SK-N-SH (cell line): ENCODE results near the gene APOBEC2. TPM values are rescaled to one million over a fixed set of nuclear protein-coding genes. Genes with fewer than 3 reads are reported as not detected.
A peak's percentile ranks its signal among the peaks of the same experiment; 100 is the strongest.

Source experiments
- CTCF ChIA-PET: fragments of 300-600, 350-600 bp; formaldehyde crosslinking; extraction: SDS; loops from one replicate; lab custom pipeline; 2021; lab: Yijun Ruan, JAX
- POLR2A ChIA-PET: fragments of 350-600 bp; sonication (Branson Sonifier 250); formaldehyde crosslinking; extraction: SDS; loops from one replicate; lab custom pipeline; 2020; ENCODE audit warnings: antibody characterized with exemption, inconsistent platforms; lab: Yijun Ruan, JAX
- DNase-seq: peaks from one replicate; pipeline ENCODE4 v3.0.0; 2012
- H2AFZ ChIP-seq: fragments of 200-600 bp; sonication (generic); 2 replicates; pipeline ENCODE4 v1.8.1; 2016; ENCODE audit warnings: antibody characterized with exemption, mild to moderate bottlenecking, low read depth
- H3F3A ChIP-seq: fragments of 200-600 bp; sonication (generic); replicated peaks from 2 replicates; pipeline ENCODE3; 2016; ENCODE audit warnings: antibody characterized with exemption, mild to moderate bottlenecking; ENCODE audit not compliant: insufficient read depth
- H3K27ac ChIP-seq, 2 experiments: fragments of 200-500 bp in 1 of 2; fragments of 200-600 bp in 1 of 2; sonication (Bioruptor generic) in 1 of 2; sonication (generic), shearing (Covaris generic) in 1 of 2; 2 replicates each; pipeline versions ENCODE4 v1.5.1 to v1.6.1; 2014 to 2016; ENCODE audit warnings: low read depth in 2 of 2, inconsistent platforms in 1 of 2, low read length in 1 of 2, mild to moderate bottlenecking in 1 of 2, mixed read lengths in 1 of 2
- H3K27me3 ChIP-seq: fragments of 200-600 bp; sonication (generic), shearing (Covaris generic); 2 replicates; pipeline ENCODE4 v1.6.1; 2016; ENCODE audit warnings: mixed run types; ENCODE audit not compliant: insufficient read depth
- H3K36me3 ChIP-seq, 2 experiments: fragments of 200-500 bp in 1 of 2; fragments of 200-600 bp in 1 of 2; sonication (Bioruptor generic) in 1 of 2; sonication (generic) in 1 of 2; replicated peaks in 1 of 2; 2 replicates each; pipeline versions ENCODE3 to v1.5.1; 2014 to 2016; ENCODE audit warnings: low read length in 1 of 2, mild to moderate bottlenecking in 1 of 2; ENCODE audit not compliant: insufficient read depth in 2 of 2, control insufficient read depth in 1 of 2
- H3K4me1 ChIP-seq, 2 experiments: fragments of 200-500 bp in 1 of 2; fragments of 200-600 bp in 1 of 2; sonication (Bioruptor generic) in 1 of 2; sonication (generic), shearing (Covaris generic) in 1 of 2; 2 replicates each; pipeline versions ENCODE4 v1.5.1 to v1.6.1; 2014 to 2016; ENCODE audit warnings: low read depth in 1 of 2, low read length in 1 of 2, mixed run types in 1 of 2; ENCODE audit not compliant: insufficient read depth in 2 of 2, control insufficient read depth in 1 of 2
- H3K4me2 ChIP-seq: fragments of 200-600 bp; sonication (generic), shearing (Covaris generic); 2 replicates; pipeline ENCODE4 v1.6.1; 2017; ENCODE audit warnings: mixed run types
- H3K4me3 ChIP-seq, 2 experiments: fragments of 200-500 bp in 1 of 2; fragments of 200-600 bp in 1 of 2; sonication (Bioruptor generic) in 1 of 2; sonication (generic), shearing (Covaris generic) in 1 of 2; 2 replicates each; pipeline versions ENCODE4 v1.5.1 to v1.8.1; 2014 to 2016; ENCODE audit warnings: low read depth in 2 of 2, inconsistent platforms in 1 of 2, low read length in 1 of 2, mild to moderate bottlenecking in 1 of 2, mixed read lengths in 1 of 2, moderate library complexity in 1 of 2
- H3K79me2 ChIP-seq: fragments of 200-600 bp; sonication (generic); 2 replicates; pipeline ENCODE4 v1.8.1; 2017; ENCODE audit warnings: mild to moderate bottlenecking; ENCODE audit not compliant: insufficient read depth
- H3K9ac ChIP-seq: fragments of 200-600 bp; sonication (generic); 2 replicates; pipeline ENCODE4 v1.6.1; 2017; ENCODE audit warnings: mixed run types
- H3K9me2 ChIP-seq: fragments of 200-600 bp; sonication (generic); 2 replicates; pipeline ENCODE4 v1.6.1; 2017; ENCODE audit warnings: mixed run types
- H3K9me3 ChIP-seq: fragments of 200-600 bp; sonication (generic); 2 replicates; pipeline ENCODE4 v1.6.1; 2017; ENCODE audit warnings: mixed run types, mild to moderate bottlenecking, moderate library complexity
- H4K20me1 ChIP-seq: fragments of 200-600 bp; sonication (generic); 2 replicates; pipeline ENCODE4 v1.6.1; 2017; ENCODE audit warnings: mild to moderate bottlenecking, mixed run types; ENCODE audit not compliant: insufficient read depth
- ELF1 ChIP-seq: IDR thresholded peaks from 2 replicates; pipeline ENCODE4 v1.4.0; 2012
- EP300 ChIP-seq, 2 experiments: IDR thresholded peaks; 2 replicates each; pipeline versions ENCODE4 v1.4.0 to v1.6.1; 2012; ENCODE audit warnings: borderline replicate concordance in 1 of 2, low read depth in 1 of 2, low read length in 1 of 2
- FOXJ3 ChIP-seq: sonication (generic); formaldehyde crosslinking; IDR thresholded peaks from 2 replicates; pipeline ENCODE4 v1.5.1; 2020; ENCODE audit warnings: mild to moderate bottlenecking, missing genetic modification reagents
- FOXM1 ChIP-seq: IDR thresholded peaks from 2 replicates; pipeline ENCODE4 v1.4.0; 2012; ENCODE audit warnings: low read depth, mild to moderate bottlenecking
- IRF3 ChIP-seq: fragments of 150-350 bp; IDR thresholded peaks from 2 replicates; pipeline ENCODE4 v1.6.1; 2016; ENCODE audit warnings: mild to moderate bottlenecking, low read depth, low read length
- JUND ChIP-seq: IDR thresholded peaks from 2 replicates; pipeline ENCODE4 v1.4.0; 2012
- MEF2A ChIP-seq: IDR thresholded peaks from 2 replicates; pipeline ENCODE4 v1.4.0; 2012; ENCODE audit warnings: low read depth, borderline replicate concordance
- NFIC ChIP-seq: IDR thresholded peaks from 2 replicates; pipeline ENCODE4 v1.4.0; 2012; ENCODE audit warnings: borderline replicate concordance
- NRF1 ChIP-seq: IDR thresholded peaks from 2 replicates; pipeline ENCODE4 v1.6.1; 2012; ENCODE audit warnings: low read depth, mild to moderate bottlenecking, low read length
- PBX3 ChIP-seq: IDR thresholded peaks from 2 replicates; pipeline ENCODE4; 2012
- POLR2AphosphoS5 ChIP-seq: IDR thresholded peaks from 2 replicates; pipeline ENCODE4 v1.6.1; 2012; ENCODE audit warnings: low read depth, low read length
- RAD21 ChIP-seq: IDR thresholded peaks from 2 replicates; pipeline ENCODE4 v1.6.1; 2012; ENCODE audit warnings: mild to moderate bottlenecking, low read length
- RFX5 ChIP-seq: IDR thresholded peaks from 2 replicates; pipeline ENCODE4 v1.6.1; 2012; ENCODE audit warnings: mild to moderate bottlenecking, improper control_type of control experiment, low read length
- SIN3A ChIP-seq: IDR thresholded peaks from 2 replicates; pipeline ENCODE4 v1.6.1; 2012; ENCODE audit warnings: low read depth, mild to moderate bottlenecking, low read length, moderate library complexity, borderline replicate concordance
- SMC3 ChIP-seq: IDR thresholded peaks from 2 replicates; pipeline ENCODE4 v1.6.1; 2012; ENCODE audit warnings: low read depth, low read length, improper control_type of control experiment
- TAF1 ChIP-seq: IDR thresholded peaks from 2 replicates; pipeline ENCODE4 v1.6.1; 2012; ENCODE audit warnings: low read depth, mild to moderate bottlenecking, low read length, moderate library complexity, borderline replicate concordance
- TEAD4 ChIP-seq: IDR thresholded peaks from 2 replicates; pipeline ENCODE4 v1.4.0; 2012; ENCODE audit warnings: mild to moderate bottlenecking, borderline replicate concordance; ENCODE audit not compliant: insufficient read depth
- WGBS: methylation state at CpG from one replicate; pipeline ENCODE4 v1.1.6; 2017; ENCODE audit warnings: low lambda C conversion rate; 5-methylcytosine and 5-hydroxymethylcytosine counted together
- polyA plus RNA-seq, 3 experiments: library from polyadenylated mRNA; depleted of rRNA; stranded (reverse); fragments of >200 nt; gene quantifications; 2 replicates each; pipeline ENCODE4 v1.2.3, GENCODE V29; 2012
- TF ChIP-seq, protein P1 (sequence below): fragments of 150-350 bp; IDR thresholded peaks from 2 replicates; pipeline ENCODE4 v1.6.1; 2017; ENCODE audit warnings: antibody characterized with exemption, low read length, low read depth, borderline replicate concordance
- TF ChIP-seq, protein P2 (sequence below): fragments of 200-600 bp; sonication (generic); IDR thresholded peaks from 2 replicates; pipeline ENCODE4 v1.6.1; 2017; ENCODE audit warnings: antibody characterized with exemption, mild to moderate bottlenecking, moderate library complexity
- TF ChIP-seq, protein P3 (sequence below): IDR thresholded peaks from 2 replicates; pipeline ENCODE4 v1.4.0; 2012; ENCODE audit warnings: low read depth, borderline replicate concordance

The APOBEC2 gene
- polyA plus RNA-seq, 1 of the 3 experiments (the other 2 are of a cell fraction), result not detected

- peak overlapping the region; percentile 61; the same call in 1 of the 2 replicates for H2AFZ ChIP-seq
- no peaks in the 10 kb centered on the region for H3K27me3 ChIP-seq
- POLR2A ChIA-PET, result no interaction called here
- H3K4me3 ChIP-seq, result no peak overlapping the region
- H4K20me1 ChIP-seq, result no peaks in the 10 kb centered on the region
- H3K9ac ChIP-seq, result no peak overlapping the region
- CTCF ChIA-PET, result interaction anchor here (0.6 to 5.3 kb wide), 57 partner anchors 8 to 1667 kb away, joined by 3 to 50 read pairs (median 4); partner anchors contain the start of genes APOBEC2, TSPO2 and UNC5CL
- no peak overlapping the region for H3K4me2 ChIP-seq
- DNase-seq, result no peak
- H3K9me3 ChIP-seq, result no peaks in the 10 kb centered on the region
- no peak for TF ChIP-seq TEAD4
- TF ChIP-seq, protein P1, sequence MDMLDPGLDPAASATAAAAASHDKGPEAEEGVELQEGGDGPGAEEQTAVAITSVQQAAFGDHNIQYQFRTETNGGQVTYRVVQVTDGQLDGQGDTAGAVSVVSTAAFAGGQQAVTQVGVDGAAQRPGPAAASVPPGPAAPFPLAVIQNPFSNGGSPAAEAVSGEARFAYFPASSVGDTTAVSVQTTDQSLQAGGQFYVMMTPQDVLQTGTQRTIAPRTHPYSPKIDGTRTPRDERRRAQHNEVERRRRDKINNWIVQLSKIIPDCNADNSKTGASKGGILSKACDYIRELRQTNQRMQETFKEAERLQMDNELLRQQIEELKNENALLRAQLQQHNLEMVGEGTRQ, result no peak
- TF ChIP-seq, protein P2, sequence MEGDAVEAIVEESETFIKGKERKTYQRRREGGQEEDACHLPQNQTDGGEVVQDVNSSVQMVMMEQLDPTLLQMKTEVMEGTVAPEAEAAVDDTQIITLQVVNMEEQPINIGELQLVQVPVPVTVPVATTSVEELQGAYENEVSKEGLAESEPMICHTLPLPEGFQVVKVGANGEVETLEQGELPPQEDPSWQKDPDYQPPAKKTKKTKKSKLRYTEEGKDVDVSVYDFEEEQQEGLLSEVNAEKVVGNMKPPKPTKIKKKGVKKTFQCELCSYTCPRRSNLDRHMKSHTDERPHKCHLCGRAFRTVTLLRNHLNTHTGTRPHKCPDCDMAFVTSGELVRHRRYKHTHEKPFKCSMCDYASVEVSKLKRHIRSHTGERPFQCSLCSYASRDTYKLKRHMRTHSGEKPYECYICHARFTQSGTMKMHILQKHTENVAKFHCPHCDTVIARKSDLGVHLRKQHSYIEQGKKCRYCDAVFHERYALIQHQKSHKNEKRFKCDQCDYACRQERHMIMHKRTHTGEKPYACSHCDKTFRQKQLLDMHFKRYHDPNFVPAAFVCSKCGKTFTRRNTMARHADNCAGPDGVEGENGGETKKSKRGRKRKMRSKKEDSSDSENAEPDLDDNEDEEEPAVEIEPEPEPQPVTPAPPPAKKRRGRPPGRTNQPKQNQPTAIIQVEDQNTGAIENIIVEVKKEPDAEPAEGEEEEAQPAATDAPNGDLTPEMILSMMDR, result no peak
- TF ChIP-seq RFX5, result no peak
- TF ChIP-seq, all 33 proteins: peak for 0
- H3K27ac ChIP-seq, result no peak overlapping the region
- peaks cover 0 to 9% of the 10 kb centered on the region in 2 experiments; a peak in 1 of 4 replicates for H3K4me1 ChIP-seq
- H3F3A ChIP-seq, result no peaks in the 10 kb centered on the region
- WGBS, result 78% methylated on average over 6 of the region's 13 CpGs
- H3K9me2 ChIP-seq, result no peaks in the 10 kb centered on the region
- H3K79me2 ChIP-seq, result no peaks in the 10 kb centered on the region
- no peaks in the 10 kb centered on the region for H3K36me3 ChIP-seq
Observed at GRCh38 chr6:41028561-41029412, 24.2 kb upstream of the APOBEC2 start.

DNA sequence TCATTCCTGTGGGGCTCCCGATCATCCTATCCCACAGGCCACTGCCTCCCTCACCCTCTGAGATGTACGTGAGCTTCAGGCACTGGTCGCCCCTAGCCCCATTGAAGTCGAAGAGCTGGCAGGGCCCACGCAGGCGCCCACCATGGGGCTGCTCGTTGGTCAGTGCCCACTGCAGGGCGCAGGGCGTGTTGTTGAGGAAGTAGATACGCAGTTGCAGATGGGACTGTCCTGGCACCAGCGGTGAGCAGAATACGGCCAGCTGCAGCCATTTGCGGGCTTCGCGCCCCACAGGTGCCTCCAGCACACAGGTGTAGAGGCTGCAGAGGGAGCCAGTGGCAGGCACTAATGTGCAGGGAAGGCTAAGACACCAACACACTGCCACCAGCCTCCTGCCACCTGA is 20.2 kb upstream of the APOBEC2 start:
- no peak overlapping the region for H3K4me2 ChIP-seq
- DNase-seq, result no peak
- H3K9ac ChIP-seq, result no peak overlapping the region
- no peaks in the 10 kb centered on the region for H3K9me3 ChIP-seq
- ChIA-PET POLR2A (no interaction called here), CTCF (interaction anchor here (0.9 to 1.3 kb wide), 2 partner anchors 10 to 13 kb away, joined by 3 to 4 read pairs; no protein-coding TSS in a partner anchor)
- H3K9me2 ChIP-seq, result no peaks in the 10 kb centered on the region
- H3K36me3 ChIP-seq, result no peaks in the 10 kb centered on the region
- H3K4me3 ChIP-seq, result no peak overlapping the region
- H3K27me3 ChIP-seq, result no peaks in the 10 kb centered on the region
- H4K20me1 ChIP-seq, result no peaks in the 10 kb centered on the region
- H3K79me2 ChIP-seq, result no peaks in the 10 kb centered on the region
- H2AFZ ChIP-seq, result no peak overlapping the region
- no peak overlapping the region for H3K27ac ChIP-seq
- no peaks in the 10 kb centered on the region for H3F3A ChIP-seq
- peaks cover 0 to 5% of the 10 kb centered on the region in 2 experiments; a peak in 1 of 4 replicates for H3K4me1 ChIP-seq
- WGBS, result 100% methylated on average over 1 of the region's 15 CpGs
- TF ChIP-seq NRF1, result no peak
- no peak for TF ChIP-seq TAF1
- no peak for TF ChIP-seq JUND
- TF ChIP-seq IRF3, result no peak
- no peak for TF ChIP-seq POLR2AphosphoS5
- TF ChIP-seq MEF2A, result no peak
- TF ChIP-seq PBX3, result no peak
- no peak for TF ChIP-seq NFIC
- no peak for TF ChIP-seq SIN3A
- TF ChIP-seq FOXM1, result no peak
- TF ChIP-seq, protein P3, sequence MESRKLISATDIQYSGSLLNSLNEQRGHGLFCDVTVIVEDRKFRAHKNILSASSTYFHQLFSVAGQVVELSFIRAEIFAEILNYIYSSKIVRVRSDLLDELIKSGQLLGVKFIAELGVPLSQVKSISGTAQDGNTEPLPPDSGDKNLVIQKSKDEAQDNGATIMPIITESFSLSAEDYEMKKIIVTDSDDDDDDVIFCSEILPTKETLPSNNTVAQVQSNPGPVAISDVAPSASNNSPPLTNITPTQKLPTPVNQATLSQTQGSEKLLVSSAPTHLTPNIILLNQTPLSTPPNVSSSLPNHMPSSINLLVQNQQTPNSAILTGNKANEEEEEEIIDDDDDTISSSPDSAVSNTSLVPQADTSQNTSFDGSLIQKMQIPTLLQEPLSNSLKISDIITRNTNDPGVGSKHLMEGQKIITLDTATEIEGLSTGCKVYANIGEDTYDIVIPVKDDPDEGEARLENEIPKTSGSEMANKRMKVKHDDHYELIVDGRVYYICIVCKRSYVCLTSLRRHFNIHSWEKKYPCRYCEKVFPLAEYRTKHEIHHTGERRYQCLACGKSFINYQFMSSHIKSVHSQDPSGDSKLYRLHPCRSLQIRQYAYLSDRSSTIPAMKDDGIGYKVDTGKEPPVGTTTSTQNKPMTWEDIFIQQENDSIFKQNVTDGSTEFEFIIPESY, result no peak
- no peak for TF ChIP-seq RAD21
- no peak for TF ChIP-seq SMC3
- TF ChIP-seq ELF1, result no peak
- TF ChIP-seq EP300 (IDR thresholded peaks at IDR 0.05; ENCODE audit: borderline replicate concordance in 1 of 2, low read depth in 1 of 2, low read length in 1 of 2), result no peak
- no peak for TF ChIP-seq FOXJ3 (CRISPR knock-in tag)
- no peak for TF ChIP-seq RFX5
